RWPE2 (cell line): Measurements from ENCODE around the gene LCP2.

Experiments
- ATAC-seq: fragments of 200-7000 bp; cut with Tn5 transposase; 3 replicates; pipeline ENCODE4 v1.9.1; 2021; ENCODE audit warnings: low read depth
- DNase-seq: peaks from one replicate; pipeline ENCODE4 v3.0.0-alpha.2; 2020; ENCODE audit warnings: low spot score
- H3K27ac ChIP-seq: fragments of 450-650 bp; 2 replicates; pipeline ENCODE4 v1.5.1; 2017; ENCODE audit warnings: mild to moderate bottlenecking; ENCODE audit not compliant: poor library complexity, severe bottlenecking
- H3K27me3 ChIP-seq: fragments of 250-450 bp; sonication (Bioruptor Pico); 2 replicates; pipeline ENCODE4 v1.5.1; 2021; ENCODE audit warnings: mild to moderate bottlenecking, moderate library complexity; ENCODE audit not compliant: insufficient read depth, poor library complexity, severe bottlenecking
- H3K36me3 ChIP-seq: fragments of 250-450 bp; sonication (Bioruptor Pico); 2 replicates; pipeline ENCODE4 v1.5.1; 2020; ENCODE audit warnings: low read depth, mild to moderate bottlenecking, moderate library complexity
- H3K4me1 ChIP-seq: fragments of 250-450 bp; sonication (Bioruptor Pico); 2 replicates; pipeline ENCODE4 v1.5.1; 2021; ENCODE audit warnings: mild to moderate bottlenecking, moderate library complexity; ENCODE audit not compliant: insufficient read depth, poor library complexity, severe bottlenecking
- H3K4me3 ChIP-seq: fragments of 250-450 bp; sonication (Bioruptor Pico); 2 replicates; pipeline ENCODE4 v1.5.1; 2021; ENCODE audit warnings: mild to moderate bottlenecking, moderate library complexity; ENCODE audit not compliant: severe bottlenecking
- H3K9me3 ChIP-seq: fragments of 250-450 bp; sonication (Bioruptor Pico); 2 replicates; pipeline ENCODE4 v1.5.1; 2021; ENCODE audit warnings: mild to moderate bottlenecking, moderate library complexity; ENCODE audit not compliant: severe bottlenecking
- TF ChIP-seq, protein P1 (sequence below): fragments of 450-650 bp; IDR thresholded peaks from one replicate; pipeline ENCODE4 v1.5.1; 2017; ENCODE audit warnings: mild to moderate bottlenecking, moderate library complexity; ENCODE audit not compliant: poor library complexity, severe bottlenecking

LCP2 gene

DNA sequence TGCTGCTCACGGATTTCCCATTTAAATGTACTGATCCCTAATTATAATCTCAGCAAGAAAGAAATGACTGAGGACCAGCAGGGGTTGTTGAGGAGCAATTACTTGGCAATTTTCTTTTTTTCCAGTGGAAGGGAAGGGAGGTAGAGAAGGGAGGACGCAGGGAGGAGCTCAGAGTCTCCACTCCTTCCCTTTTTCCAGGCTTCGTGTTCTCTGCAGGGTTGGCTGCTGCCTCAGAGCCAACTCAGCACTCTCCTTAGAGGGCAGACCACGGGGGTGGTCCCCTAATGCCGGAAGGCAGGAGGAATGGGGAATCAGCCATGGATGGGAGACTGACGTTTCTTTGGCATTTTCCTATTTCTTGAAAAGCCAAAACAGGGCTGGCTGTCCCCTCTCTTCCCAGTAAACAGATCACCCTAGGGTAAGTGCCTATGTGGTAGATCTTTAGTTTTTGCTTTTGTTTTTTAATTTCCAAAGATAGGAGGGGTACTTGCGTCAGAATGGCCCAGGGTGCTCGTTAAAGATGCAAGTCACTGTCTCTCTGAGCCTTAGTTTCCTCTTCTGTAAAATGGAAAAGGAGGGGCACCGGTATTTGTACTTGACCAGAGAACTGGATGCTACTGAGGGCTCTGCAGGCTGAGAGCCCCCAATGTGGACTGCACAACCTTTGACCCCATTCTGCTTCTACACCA, 39.6 kb upstream of the LCP2 start:
- Histone ChIP-seq H3K4me3 (no peak overlapping the region), H3K4me1 (no peaks in the 10 kb centered on the region), H3K27ac (no peak overlapping the region), H3K36me3 (no peaks in the 10 kb centered on the region), H3K9me3 (no peaks in the 10 kb centered on the region), H3K27me3 (no peaks in the 10 kb centered on the region)
- DNase-seq (no peak), ATAC-seq (no peak)
- TF ChIP-seq, protein P1, sequence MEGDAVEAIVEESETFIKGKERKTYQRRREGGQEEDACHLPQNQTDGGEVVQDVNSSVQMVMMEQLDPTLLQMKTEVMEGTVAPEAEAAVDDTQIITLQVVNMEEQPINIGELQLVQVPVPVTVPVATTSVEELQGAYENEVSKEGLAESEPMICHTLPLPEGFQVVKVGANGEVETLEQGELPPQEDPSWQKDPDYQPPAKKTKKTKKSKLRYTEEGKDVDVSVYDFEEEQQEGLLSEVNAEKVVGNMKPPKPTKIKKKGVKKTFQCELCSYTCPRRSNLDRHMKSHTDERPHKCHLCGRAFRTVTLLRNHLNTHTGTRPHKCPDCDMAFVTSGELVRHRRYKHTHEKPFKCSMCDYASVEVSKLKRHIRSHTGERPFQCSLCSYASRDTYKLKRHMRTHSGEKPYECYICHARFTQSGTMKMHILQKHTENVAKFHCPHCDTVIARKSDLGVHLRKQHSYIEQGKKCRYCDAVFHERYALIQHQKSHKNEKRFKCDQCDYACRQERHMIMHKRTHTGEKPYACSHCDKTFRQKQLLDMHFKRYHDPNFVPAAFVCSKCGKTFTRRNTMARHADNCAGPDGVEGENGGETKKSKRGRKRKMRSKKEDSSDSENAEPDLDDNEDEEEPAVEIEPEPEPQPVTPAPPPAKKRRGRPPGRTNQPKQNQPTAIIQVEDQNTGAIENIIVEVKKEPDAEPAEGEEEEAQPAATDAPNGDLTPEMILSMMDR = no peak

DNA sequence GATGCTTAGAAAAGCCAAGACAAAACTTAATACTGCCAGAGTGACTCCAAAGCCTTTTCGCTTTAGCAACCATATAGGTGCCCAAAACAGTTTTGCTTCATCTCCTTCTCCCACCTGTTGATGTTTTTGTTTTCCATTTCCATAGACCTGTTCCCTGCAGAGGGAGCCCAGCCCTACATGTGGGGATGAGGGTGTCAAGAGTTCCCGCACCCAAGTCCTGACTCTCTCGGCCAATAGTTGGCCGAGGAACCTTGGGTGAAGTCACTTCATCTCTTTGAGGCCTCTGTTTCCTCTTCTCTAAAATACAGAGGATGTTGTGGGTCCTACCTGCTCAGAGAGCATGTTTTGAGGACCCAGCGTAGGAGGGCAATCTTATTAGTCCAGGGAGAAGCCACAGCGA, 38.5 kb upstream of the LCP2 start:
- H3K9me3 ChIP-seq = no peaks in the 10 kb centered on the region
- peaks cover 5% of the 10 kb centered on the region for H3K4me1 ChIP-seq
- no peaks in the 10 kb centered on the region for H3K27me3 ChIP-seq
- ATAC-seq (no peak), DNase-seq (no peak)
- no peak overlapping the region for H3K4me3 ChIP-seq
- TF ChIP-seq, protein P1 = no peak
- H3K27ac ChIP-seq = no peak overlapping the region
- H3K36me3 ChIP-seq = no peaks in the 10 kb centered on the region

DNA sequence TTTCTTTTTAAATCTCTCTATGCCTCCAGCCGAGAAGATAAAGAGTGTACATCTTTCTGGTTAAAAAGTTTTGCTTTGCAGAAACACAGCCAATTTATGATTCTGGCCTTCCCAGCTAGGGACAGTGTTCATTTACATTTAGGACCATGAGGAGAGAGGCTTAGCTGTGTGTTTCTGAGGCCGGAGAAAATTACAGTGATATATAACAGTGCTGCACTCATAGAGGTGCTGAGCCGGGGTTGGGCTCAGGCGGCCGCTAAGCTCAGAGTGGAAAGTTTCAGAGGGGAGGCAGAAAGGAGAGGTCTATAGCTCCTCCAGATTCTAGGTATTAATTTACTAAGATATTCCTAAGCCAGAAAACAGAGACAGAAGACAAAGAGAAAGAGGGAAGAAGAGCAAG, 37.0 kb upstream of the LCP2 start:
- Histone ChIP-seq H3K27me3 (no peaks in the 10 kb centered on the region), H3K4me3 (no peak overlapping the region), H3K9me3 (no peaks in the 10 kb centered on the region), H3K27ac (no peak overlapping the region), H3K4me1 (peaks cover 11% of the 10 kb centered on the region), H3K36me3 (no peaks in the 10 kb centered on the region)
- no peak for ATAC-seq
- TF ChIP-seq, protein P1 = no peak
- DNase-seq = no peak

DNA sequence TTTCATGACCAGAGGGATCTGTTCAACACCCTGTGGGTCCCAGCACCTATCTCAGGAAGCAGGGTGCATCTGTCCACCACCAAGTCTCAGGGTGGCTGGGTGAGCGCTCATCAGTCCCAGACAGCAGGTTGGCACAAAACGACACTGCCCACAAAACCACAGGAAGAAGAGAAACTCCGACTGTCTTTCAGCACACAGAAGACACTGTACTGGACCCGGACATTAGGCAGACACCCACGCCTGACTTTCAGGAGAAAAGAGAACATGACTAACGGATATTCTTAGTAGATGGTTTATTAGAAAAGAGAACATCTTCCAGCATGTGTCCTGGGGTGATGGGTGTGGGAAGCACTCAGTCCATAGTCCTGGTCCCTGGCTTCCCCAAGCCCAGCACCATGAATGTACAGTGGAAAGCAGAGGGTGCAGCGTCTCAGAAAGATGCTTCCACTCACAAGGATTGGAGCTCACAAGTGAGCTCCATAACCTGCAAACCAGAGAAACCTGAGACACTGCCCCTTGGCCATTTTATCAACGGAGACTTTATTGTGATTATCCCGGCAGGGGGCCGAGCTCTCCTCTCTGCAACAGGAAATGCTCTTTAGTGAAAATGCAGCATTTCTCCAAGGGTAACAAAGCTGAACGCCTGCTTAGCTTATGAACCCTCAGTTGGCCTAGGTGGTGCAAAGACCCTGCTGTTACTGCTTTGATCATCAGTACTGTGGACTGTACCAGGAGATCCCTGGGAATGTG, 35.8 kb upstream of the LCP2 start:
- TF ChIP-seq, protein P1 = no peak
- Histone ChIP-seq H3K4me3 (no peak overlapping the region), H3K27me3 (no peaks in the 10 kb centered on the region), H3K27ac (no peak overlapping the region), H3K4me1 (peaks cover 11% of the 10 kb centered on the region), H3K9me3 (no peaks in the 10 kb centered on the region), H3K36me3 (no peaks in the 10 kb centered on the region)
- DNase-seq (no peak), ATAC-seq (no peak)

DNA sequence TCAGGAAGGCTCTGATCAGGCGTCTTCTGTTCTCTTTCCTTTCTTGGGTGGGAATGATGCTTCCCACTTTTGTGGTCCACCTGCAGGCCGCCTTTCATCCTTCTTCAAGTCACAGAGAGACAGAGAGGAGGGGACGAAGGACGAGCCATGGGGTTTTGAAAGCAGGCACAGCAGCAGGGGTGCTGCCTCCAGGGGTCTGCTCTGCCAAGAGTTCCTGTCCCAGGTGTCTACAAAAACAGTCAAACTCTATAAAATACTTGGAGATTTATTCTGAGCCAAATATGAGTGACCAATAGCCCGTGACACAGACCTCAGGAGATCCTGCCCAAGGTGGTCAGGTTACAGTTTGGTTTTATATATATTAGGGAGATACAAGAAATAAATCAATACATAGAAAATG, 34.5 kb upstream of the LCP2 start:
- Histone ChIP-seq H3K4me1 (peaks cover 11% of the 10 kb centered on the region), H3K9me3 (no peaks in the 10 kb centered on the region), H3K36me3 (no peaks in the 10 kb centered on the region), H3K27ac (no peak overlapping the region), H3K27me3 (no peaks in the 10 kb centered on the region), H3K4me3 (no peak overlapping the region)
- ATAC-seq (no peak), DNase-seq (no peak)
- TF ChIP-seq, protein P1 = no peak
